DMS114 treated with DMSO at 0.1 percent for 48 hours (cell line): ENCODE measurements around the gene PPP6R2.
"Not testable (repeated sequence)": the region's sequence is repeated elsewhere in the genome, so short reads cannot be mapped to it uniquely, and the experiment has no call there.

ENCODE experiments used
- DNase-seq: peaks from one replicate; lab custom pipeline; 2025; ENCODE audit not compliant: unreplicated experiment; lab: John Stamatoyannopoulos, UW

PPP6R2 gene

GRCh38 chr22:50339945-50340879, 2.9 kb upstream of the PPP6R2 start:
- DNase-seq, result no peak

GRCh38 chr22:50341977-50342650, 1.0 kb upstream of the PPP6R2 start:
- peak; percentile 81 for DNase-seq

- no peak for DNase-seq
Measured at GRCh38 chr22:50343541-50343935, 411 bp downstream of the PPP6R2 start.

GRCh38 chr22:50346470-50346869, 3.3 kb downstream of the PPP6R2 start:
- DNase-seq, result no peak

- DNase-seq, result no peak
Measured at GRCh38 chr22:50347157-50347556, 4.0 kb downstream of the PPP6R2 start.

GRCh38 chr22:50348058-50348457, 4.9 kb downstream of the PPP6R2 start:
- no peak for DNase-seq

GRCh38 chr22:50356186-50356585, 13.1 kb downstream of the PPP6R2 start:
- DNase-seq, result no peak

- no peak for DNase-seq
Measured at GRCh38 chr22:50357222-50357621, 14.1 kb downstream of the PPP6R2 start.

- DNase-seq, result no peak
Measured at GRCh38 chr22:50357756-50358155, 14.6 kb downstream of the PPP6R2 start.

- DNase-seq, result no peak
Measured at GRCh38 chr22:50360578-50360977, 17.5 kb downstream of the PPP6R2 start.

GRCh38 chr22:50361222-50361621, 18.1 kb downstream of the PPP6R2 start:
- DNase-seq, result no peak

GRCh38 chr22:50361688-50362087, 18.6 kb downstream of the PPP6R2 start:
- no peak for DNase-seq

- DNase-seq, result no peak
Measured at GRCh38 chr22:50363166-50363802, 20.2 kb downstream of the PPP6R2 start.

GRCh38 chr22:50363803-50364194, 20.7 kb downstream of the PPP6R2 start:
- DNase-seq, result not testable (repeated sequence)

GRCh38 chr22:50367778-50368500, 24.8 kb downstream of the PPP6R2 start:
- no peak for DNase-seq

GRCh38 chr22:50371101-50371648, 28.0 kb downstream of the PPP6R2 start:
- no peak for DNase-seq

GRCh38 chr22:50376085-50376651, 33.0 kb downstream of the PPP6R2 start:
- no peak for DNase-seq

GRCh38 chr22:50381021-50381555, 38.0 kb downstream of the PPP6R2 start:
- DNase-seq, result not testable (repeated sequence)

GRCh38 chr22:50396751-50397370, 53.7 kb downstream of the PPP6R2 start:
- no peak for DNase-seq
